ENCODE measurements around the gene FAM89B.

GRCh38 chr11:65526744-65527143 is 45.6 kb upstream of the FAM89B start:
- TF ChIP-seq, protein P1, sequence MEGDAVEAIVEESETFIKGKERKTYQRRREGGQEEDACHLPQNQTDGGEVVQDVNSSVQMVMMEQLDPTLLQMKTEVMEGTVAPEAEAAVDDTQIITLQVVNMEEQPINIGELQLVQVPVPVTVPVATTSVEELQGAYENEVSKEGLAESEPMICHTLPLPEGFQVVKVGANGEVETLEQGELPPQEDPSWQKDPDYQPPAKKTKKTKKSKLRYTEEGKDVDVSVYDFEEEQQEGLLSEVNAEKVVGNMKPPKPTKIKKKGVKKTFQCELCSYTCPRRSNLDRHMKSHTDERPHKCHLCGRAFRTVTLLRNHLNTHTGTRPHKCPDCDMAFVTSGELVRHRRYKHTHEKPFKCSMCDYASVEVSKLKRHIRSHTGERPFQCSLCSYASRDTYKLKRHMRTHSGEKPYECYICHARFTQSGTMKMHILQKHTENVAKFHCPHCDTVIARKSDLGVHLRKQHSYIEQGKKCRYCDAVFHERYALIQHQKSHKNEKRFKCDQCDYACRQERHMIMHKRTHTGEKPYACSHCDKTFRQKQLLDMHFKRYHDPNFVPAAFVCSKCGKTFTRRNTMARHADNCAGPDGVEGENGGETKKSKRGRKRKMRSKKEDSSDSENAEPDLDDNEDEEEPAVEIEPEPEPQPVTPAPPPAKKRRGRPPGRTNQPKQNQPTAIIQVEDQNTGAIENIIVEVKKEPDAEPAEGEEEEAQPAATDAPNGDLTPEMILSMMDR (IDR thresholded peaks at IDR 0.05), result no peak
- TF ChIP-seq POLR2A (IDR thresholded peaks at IDR 0.05), result no peak
